Measurements from ENCODE around the gene LFNG.

The LFNG gene

GRCh38 chr7:2523461-2523936 lies 3.9 kb downstream of the LFNG start:
- no peaks in the 10 kb centered on the region for H3K36me3 Mint-ChIP-seq (ENCODE audit: low read depth)
- no peak overlapping the region for H3K27ac Mint-ChIP-seq
- no peak for TF ChIP-seq CTCF (IDR thresholded peaks at IDR 0.05)
- peaks cover 8% of the 10 kb centered on the region for H3K27me3 Mint-ChIP-seq (ENCODE audit: low read depth, poor library complexity)
- H3K4me1 Mint-ChIP-seq = peaks cover 44% of the 10 kb centered on the region
- DNase-seq = no peak
- peak overlapping the region; percentile 71 for H3K4me3 Mint-ChIP-seq
- H3K9me3 Mint-ChIP-seq = no peaks in the 10 kb centered on the region

GRCh38 chr7:2523941-2524807 lies 4.6 kb downstream of the LFNG start:
- Mint-ChIP-seq H3K36me3 (ENCODE audit: low read depth) (no peaks in the 10 kb centered on the region), H3K27me3 (ENCODE audit: low read depth, poor library complexity) (peaks cover 8% of the 10 kb centered on the region), H3K27ac (no peak overlapping the region), H3K4me3 (peak overlapping the region; percentile 28), H3K9me3 (no peaks in the 10 kb centered on the region), H3K4me1 (peaks cover 43% of the 10 kb centered on the region)
- DNase-seq = no peak
- no peak for TF ChIP-seq CTCF (IDR thresholded peaks at IDR 0.05)

- Mint-ChIP-seq H3K27ac (no peak overlapping the region), H3K4me1 (peaks cover 43% of the 10 kb centered on the region), H3K36me3 (ENCODE audit: low read depth) (no peaks in the 10 kb centered on the region), H3K9me3 (no peaks in the 10 kb centered on the region), H3K4me3 (no peak overlapping the region), H3K27me3 (ENCODE audit: low read depth, poor library complexity) (peaks cover 8% of the 10 kb centered on the region)
- TF ChIP-seq CTCF (IDR thresholded peaks at IDR 0.05) = no peak
- no peak for DNase-seq
Observed at GRCh38 chr7:2524808-2525657, 5.5 kb downstream of the LFNG start.

GRCh38 chr7:2525658-2526630 lies 6.4 kb downstream of the LFNG start:
- Mint-ChIP-seq H3K4me3 (no peak overlapping the region), H3K9me3 (no peaks in the 10 kb centered on the region), H3K4me1 (peaks cover 36% of the 10 kb centered on the region), H3K27me3 (ENCODE audit: low read depth, poor library complexity) (peaks cover 3% of the 10 kb centered on the region), H3K36me3 (ENCODE audit: low read depth) (no peaks in the 10 kb centered on the region), H3K27ac (peak overlapping the region; percentile 16)
- no peak for DNase-seq
- no peak for TF ChIP-seq CTCF (IDR thresholded peaks at IDR 0.05)

- peaks cover 3% of the 10 kb centered on the region for H3K27me3 Mint-ChIP-seq (ENCODE audit: low read depth, poor library complexity)
- no peaks in the 10 kb centered on the region for H3K9me3 Mint-ChIP-seq
- H3K27ac Mint-ChIP-seq = no peak overlapping the region
- no peaks in the 10 kb centered on the region for H3K36me3 Mint-ChIP-seq (ENCODE audit: low read depth)
- no peak for TF ChIP-seq CTCF (IDR thresholded peaks at IDR 0.05)
- no peak for DNase-seq
- peaks cover 31% of the 10 kb centered on the region for H3K4me1 Mint-ChIP-seq
- no peak overlapping the region for H3K4me3 Mint-ChIP-seq
Observed at GRCh38 chr7:2526659-2527504, 7.3 kb downstream of the LFNG start.

Data from nephron progenitor cell (in vitro differentiated cells).